Spleen (tissue), 13 donors: ENCODE measurements around the gene PRXL2B. TPM values are rescaled to one million over a fixed set of nuclear protein-coding genes. Genes with fewer than 3 reads are reported as not detected.
A peak's percentile ranks its signal among the peaks of the same experiment; 100 is the strongest.

Experiments used
- DNase-seq: peaks from one replicate; pipeline ENCODE4 v3.0.0-alpha.2; 2020
- H3K27ac ChIP-seq, 8 donors: fragments of 200-600 bp; sonication (generic) in 7 of 8; 1 replicate in 4 of 8; 2 replicates in 4 of 8; pipeline versions ENCODE4 v1.5.0 to v1.8.0; 2016 to 2021; ENCODE audit warnings: inconsistent platforms in 4 of 8, mild to moderate bottlenecking in 4 of 8, moderate library complexity in 1 of 8
- H3K27me3 ChIP-seq, 7 donors: fragments of 200-600 bp; sonication (generic) in 6 of 7; replicated peaks in 1 of 7; 1 replicate in 4 of 7; 2 replicates in 3 of 7; pipeline versions ENCODE4 v1.5.0 to v1.8.0; 2016 to 2021; ENCODE audit warnings: inconsistent platforms in 3 of 7, mild to moderate bottlenecking in 1 of 7
- H3K36me3 ChIP-seq, 6 donors: fragments of 200-600 bp; sonication (generic) in 5 of 6; 1 replicate in 4 of 6; 2 replicates in 2 of 6; pipeline versions ENCODE4 v1.5.0 to v1.8.0; 2016 to 2021; ENCODE audit warnings: inconsistent platforms in 2 of 6
- H3K4me1 ChIP-seq, 6 donors: fragments of 200-600 bp; sonication (generic) in 5 of 6; 1 replicate in 3 of 6; 2 replicates in 3 of 6; pipeline versions ENCODE4 v1.5.0 to v1.8.0; 2016 to 2021; ENCODE audit warnings: inconsistent platforms in 3 of 6
- H3K4me3 ChIP-seq, 8 donors: fragments of 200-600 bp; sonication (generic) in 7 of 8; 1 replicate in 4 of 8; 2 replicates in 4 of 8; pipeline versions ENCODE4 v1.5.0 to v1.8.0; 2016 to 2021; ENCODE audit warnings: inconsistent platforms in 4 of 8, mild to moderate bottlenecking in 4 of 8, moderate library complexity in 2 of 8
- H3K9me3 ChIP-seq, 8 donors: fragments of 200-600 bp; sonication (generic) in 7 of 8; 1 replicate in 4 of 8; 2 replicates in 4 of 8; pipeline versions ENCODE4 v1.5.0 to v1.8.0; 2016 to 2021; ENCODE audit warnings: inconsistent platforms in 4 of 8
- CTCF ChIP-seq, 11 experiments: fragments of 200-600 bp in 7 of 11; fragments of 450-650 bp in 4 of 11; sonication (generic) in 4 of 11; IDR thresholded peaks in 8 of 11; conservative IDR thresholded peaks in 3 of 11; 1 replicate in 7 of 11; 2 replicates in 4 of 11; pipeline versions ENCODE4 v1.4.0 to v1.8.0; 2016 to 2021; ENCODE audit warnings: antibody characterized with exemption in 11 of 11, inconsistent platforms in 4 of 11, mild to moderate bottlenecking in 1 of 11
- POLR2A ChIP-seq, 3 donors: fragments of 450-650 bp; IDR thresholded peaks; one replicate each; pipeline ENCODE4 v1.5.1; 2017; ENCODE audit warnings: antibody characterized with exemption in 3 of 3, mild to moderate bottlenecking in 1 of 3
- POLR2AphosphoS5 ChIP-seq, 3 donors: sonication (generic); formaldehyde crosslinking; IDR thresholded peaks; one replicate each; pipeline ENCODE4 v1.5.1; 2017; ENCODE audit warnings: antibody characterized with exemption in 3 of 3
- WGBS, 5 donors: extraction: QIAGEN DNeasy Blood & Tissue Kit in 3 of 5; methylation state at CpG; one replicate each; pipeline versions ENCODE4 v1.1.5 to v1.1.7; 2013 to 2018; 5-methylcytosine and 5-hydroxymethylcytosine counted together
- intact Hi-C: fragments of 100-400 bp; cut with DNase I; formaldehyde crosslinking; loops from one replicate; pipeline ENCODE4 v1.15.0; 2023; ENCODE audit warnings: low total_unique reads
- long read RNA-seq, 2 donors: transcript quantifications; one replicate each; lab custom pipeline, GENCODE V29; 2026
- polyA plus RNA-seq, 3 donors: library from polyadenylated mRNA; stranded (reverse); fragments of 200-250 nt; gene quantifications; one replicate each; pipeline ENCODE4 v1.2.1, GENCODE V29; 2013
- total RNA-seq, 7 donors: library from RNA; depleted of rRNA in 3 of 7; stranded (reverse); fragments of >200 nt in 3 of 7; fragmentation: NEBNext Ultra II Directional in 4 of 7; extraction: Animal tissue kit (Norgen Biotek cat#: 25700) in 4 of 7; gene quantifications; one replicate each; pipeline versions ENCODE4 v1.1.0 to v1.2.1, GENCODE V29; 2016 to 2021
- donor health status: healthy with polysubstance abuse.
- donor health status: DM: no; HTN: no; CAD: no; lungs with moderate emphysema.
- donor health status: DM: no; HTN: no; CAD: no.
- donor health status: Bipolar disorder and iron deficiency.
- donor health status: healthy.
- donor health status: DM: no; HTN: no; CAD: no.
- donor health status: DM: yes; HTN: yes; CAD: no.

PRXL2B gene
- total RNA-seq: 10 to 100 TPM; 21.9 to 43.0 (median 26.7) TPM
- polyA plus RNA-seq: 10 to 100 TPM; 10.7 to 29.0 (median 13.2) TPM
- long read RNA-seq, donor 1, partial matches to known transcripts: 0 of 3 reads
- long read RNA-seq, donor 1, other reads (novel, unspliced or antisense): 0 of 3 reads
- long read RNA-seq, donor 2, transcript PRXL2B-204 (7 exons, 2,749 nt): major isoform, 6 of 12 reads
- long read RNA-seq, donor 2, partial matches to known transcripts: 0 of 12 reads
- long read RNA-seq, donor 2, other reads (novel, unspliced or antisense): 0 of 12 reads

GRCh38 chr1:2586154-2587070 lies at the start of gene PRXL2B:
TSS of gene PRXL2B (plus strand) at chr1:2586777. CDS start at chr1:2586886, 109 bp downstream.
- Histone ChIP-seq H3K27me3 (peaks cover 0 to 7% (median 0%) of the 10 kb centered on the region in 7 donors), H3K4me1 (peaks cover 26 to 70% (median 50%) of the 10 kb centered on the region in 6 donors), H3K36me3 (peaks cover 0 to 27% (median 8%) of the 10 kb centered on the region in 6 donors), H3K27ac (peak within 1 kb of the TSS; percentile 95 to 100 (median 99)), H3K4me3 (peak within 1 kb of the TSS; percentile 70 to 95 (median 82)), H3K9me3 (no peaks in the 10 kb centered on the region)
- 0 to 1% (median 1%) methylated on average over 15 to 107 of the region's 107 CpGs for WGBS, 5 donors
- TF ChIP-seq CTCF (IDR thresholded peaks at IDR 0.05 in 8 of 11, conservative IDR thresholded peaks at IDR 0.05 in 3 of 11): peak in 2 of 11 experiments; percentile 15 to 33
- TF ChIP-seq POLR2AphosphoS5 (IDR thresholded peaks at IDR 0.05): peak; percentile 93 to 95 (median 94)
- peak in 2 of 3 donors; percentile 65 to 80 for TF ChIP-seq POLR2A (IDR thresholded peaks at IDR 0.05)
- intact Hi-C loops: no loop called here
- peak; percentile 100 for DNase-seq

- DNase-seq: no peak
- WGBS, 5 donors: 67 to 87% (median 83%) methylated on average over 9 of the region's 9 CpGs
These were observed 48.8 kb upstream of the PRXL2B start for GRCh38 chr1:2537784-2538115.

GRCh38 chr1:2538376-2538775 lies 48.2 kb upstream of the PRXL2B start:
- WGBS, 5 donors: 85 to 100% (median 88%) methylated on average over 2 to 4 of the region's 4 CpGs
- H3K27ac ChIP-seq: no peak overlapping the region
- intact Hi-C loops: no loop called here
- DNase-seq: no peak
- peaks cover 0 to 74% (median 13%) of the 10 kb centered on the region in 7 donors for H3K27me3 ChIP-seq
- no peaks in the 10 kb centered on the region for H3K36me3 ChIP-seq
- TF ChIP-seq POLR2A (IDR thresholded peaks at IDR 0.05) (no peak), CTCF (IDR thresholded peaks at IDR 0.05 in 8 of 11, conservative IDR thresholded peaks at IDR 0.05 in 3 of 11) (no peak), POLR2AphosphoS5 (IDR thresholded peaks at IDR 0.05) (no peak)
- H3K4me1 ChIP-seq: peaks cover 0 to 69% (median 49%) of the 10 kb centered on the region in 6 donors
- H3K9me3 ChIP-seq: no peaks in the 10 kb centered on the region
- no peak overlapping the region for H3K4me3 ChIP-seq

More at GRCh38 chr1:2537784-2538115, 48.8 kb upstream of the PRXL2B start:
- no peak overlapping the region for H3K27ac ChIP-seq
- H3K4me3 ChIP-seq: no peak overlapping the region
- no peaks in the 10 kb centered on the region for H3K9me3 ChIP-seq
- intact Hi-C loops: no loop called here
- no peaks in the 10 kb centered on the region for H3K36me3 ChIP-seq
- peaks cover 0 to 74% (median 13%) of the 10 kb centered on the region in 7 donors for H3K27me3 ChIP-seq
- TF ChIP-seq POLR2AphosphoS5 (IDR thresholded peaks at IDR 0.05) (no peak), POLR2A (IDR thresholded peaks at IDR 0.05) (no peak), CTCF (IDR thresholded peaks at IDR 0.05 in 8 of 11, conservative IDR thresholded peaks at IDR 0.05 in 3 of 11) (no peak)
- H3K4me1 ChIP-seq: peaks cover 0 to 68% (median 46%) of the 10 kb centered on the region in 6 donors
